OCI-LY7 (cell line): Measurements from ENCODE around the gene TLX3. TPM values are rescaled to one million over a fixed set of nuclear protein-coding genes. Genes with fewer than 3 reads are reported as not detected.

Source experiments
- BruUV-seq: library from RNA; stranded (reverse); fragments of 400-500 nt; replicated peaks from 2 replicates; lab custom pipeline; 2021; lab: Mats Ljungman, UMichigan
- CTCF ChIA-PET: fragments of 300-600 bp; sonication (Branson Sonifier 250); formaldehyde crosslinking; loops from one replicate; lab custom pipeline; 2022; ENCODE audit warnings: antibody characterized with exemption; ENCODE audit not compliant: unreplicated experiment; lab: Charles Lee
- POLR2A ChIA-PET: fragments of 300-600 bp; sonication (Branson Sonifier 250); formaldehyde crosslinking; loops from one replicate; lab custom pipeline; 2022; ENCODE audit warnings: antibody characterized with exemption; lab: Charles Lee
- DNase-seq: peaks from one replicate; pipeline ENCODE4 v3.0.0-alpha.2; 2015; ENCODE audit warnings: low spot score
- H2AFZ ChIP-seq: fragments of 200-600 bp; sonication (generic), shearing (Covaris generic); 2 replicates; pipeline ENCODE4 v1.6.1; 2014; ENCODE audit warnings: mild to moderate bottlenecking, antibody characterized with exemption, low read length, moderate library complexity
- H3K27ac ChIP-seq: fragments of 200-600 bp; sonication (generic); 2 replicates; pipeline ENCODE4 v1.5.1; 2014; ENCODE audit warnings: mixed run types, low read depth, mild to moderate bottlenecking, moderate library complexity, low read length, inconsistent platforms; ENCODE audit not compliant: poor library complexity, severe bottlenecking
- H3K36me3 ChIP-seq: fragments of 200-600 bp; sonication (generic); 2 replicates; pipeline ENCODE4 v1.6.1; 2014; ENCODE audit warnings: mild to moderate bottlenecking, antibody characterized with exemption, low read length, moderate library complexity, mixed read lengths; ENCODE audit not compliant: insufficient read depth
- H3K4me1 ChIP-seq: fragments of 200-600 bp; sonication (generic); 2 replicates; pipeline ENCODE4 v1.5.1; 2014; ENCODE audit warnings: mild to moderate bottlenecking, low read length; ENCODE audit not compliant: insufficient read depth, poor library complexity, severe bottlenecking
- H3K4me2 ChIP-seq: fragments of 200-600 bp; sonication (generic); 2 replicates; pipeline ENCODE4 v1.6.1; 2014; ENCODE audit warnings: mild to moderate bottlenecking, low read length
- H3K4me3 ChIP-seq: fragments of 200-600 bp; sonication (generic); 2 replicates; pipeline ENCODE4 v1.5.1; 2014; ENCODE audit warnings: mild to moderate bottlenecking, low read depth, low read length; ENCODE audit not compliant: poor library complexity, severe bottlenecking
- H3K79me2 ChIP-seq: fragments of 200-600 bp; sonication (generic); 2 replicates; pipeline ENCODE4 v1.6.1; 2016; ENCODE audit warnings: low read depth, mild to moderate bottlenecking, low read length, moderate library complexity, mixed read lengths; ENCODE audit not compliant: insufficient read depth
- H3K9me2 ChIP-seq: fragments of 200-600 bp; sonication (generic); 2 replicates; pipeline ENCODE4 v1.6.1; 2016; ENCODE audit warnings: mild to moderate bottlenecking, low read length, mixed read lengths; ENCODE audit not compliant: insufficient read depth
- H3K9me3 ChIP-seq: fragments of 200-600 bp; sonication (generic); 2 replicates; pipeline ENCODE4 v1.6.1; 2014; ENCODE audit warnings: mild to moderate bottlenecking, mixed run types, low read length, mixed read lengths
- H4K20me1 ChIP-seq: fragments of 200-600 bp; sonication (generic); 2 replicates; pipeline ENCODE4 v1.6.1; 2014; ENCODE audit warnings: mild to moderate bottlenecking, antibody characterized with exemption, low read length, moderate library complexity, mixed read lengths; ENCODE audit not compliant: insufficient read depth
- CTCF ChIP-seq: fragments of 200-600 bp; sonication (generic); conservative IDR thresholded peaks from 2 replicates; pipeline ENCODE4 v1.5.1; 2014; ENCODE audit warnings: mild to moderate bottlenecking, antibody characterized with exemption, low read length, moderate library complexity, mixed read lengths
- EZH2phosphoT487 ChIP-seq: fragments of 200-600 bp; sonication (generic); IDR thresholded peaks from 2 replicates; pipeline ENCODE4 v1.6.1; 2018; ENCODE audit warnings: low read depth, borderline replicate concordance, mild to moderate bottlenecking, mixed run types, antibody characterized with exemption, low read length, moderate library complexity, mixed read lengths
- intact Hi-C: fragments of 100-400 bp; cut with micrococcal nuclease; formaldehyde crosslinking; loops from one replicate; pipeline ENCODE4 v1.10.0; 2022; ENCODE audit not compliant: unreplicated experiment
- total RNA-seq, 2 experiments: library from RNA; depleted of rRNA in 1 of 2; stranded (reverse); fragments of >200 nt in 1 of 2; shearing (Covaris generic) in 1 of 2; gene quantifications; 2 replicates each; pipeline ENCODE4 v1.2.3, GENCODE V29; 2014 to 2022

Gene TLX3
- total RNA-seq, 2 experiments from 2014 or later = not detected

DNA sequence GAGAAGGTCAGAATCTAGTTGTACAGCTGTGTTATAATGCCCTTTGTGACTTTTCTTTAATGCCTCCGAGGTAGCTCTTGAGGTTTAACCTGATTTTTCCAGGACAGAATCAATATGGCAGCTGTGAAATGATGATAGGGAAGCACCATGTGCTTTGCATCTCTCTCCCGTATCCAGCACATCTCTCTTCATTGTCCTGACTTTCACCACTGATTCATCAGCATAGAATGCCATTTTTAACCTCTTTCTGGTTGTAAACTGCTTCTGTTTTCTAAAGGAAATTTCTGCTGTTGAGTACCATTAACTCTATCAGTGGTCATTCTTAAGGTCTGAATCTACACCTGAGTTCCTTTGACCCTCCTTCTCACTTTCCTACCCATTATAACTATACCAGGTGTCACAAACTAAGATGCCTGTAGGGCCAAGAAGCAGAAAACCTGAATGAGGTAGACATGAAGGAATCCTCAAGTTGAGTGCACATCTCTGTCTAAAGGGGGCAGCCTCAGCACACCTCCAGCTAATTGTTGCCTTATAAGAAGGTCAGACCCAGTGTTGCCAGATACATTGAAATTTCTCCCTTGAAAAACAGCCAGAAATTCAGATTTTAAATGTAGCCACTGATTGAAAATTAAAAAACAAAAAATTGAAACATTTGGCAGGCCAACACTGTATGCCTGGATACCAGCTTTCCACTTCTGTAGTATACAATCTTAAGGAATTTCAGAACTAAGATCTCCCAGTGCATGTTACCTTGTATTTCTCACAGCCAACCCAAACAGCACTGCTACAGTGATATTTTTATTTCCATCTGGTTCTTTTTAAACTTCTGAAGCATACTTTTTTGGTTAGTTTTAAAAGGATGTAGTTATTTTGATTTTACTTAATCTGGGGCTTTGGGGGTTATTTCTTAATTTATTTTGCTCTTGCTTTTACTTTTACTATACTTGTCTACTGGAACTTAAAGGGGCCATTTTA lies 35.8 kb upstream of the TLX3 start:
- H3K36me3 ChIP-seq = no peaks in the 10 kb centered on the region
- BruUV-seq = no TSS peak
- no peaks in the 10 kb centered on the region for H3K9me3 ChIP-seq
- no peaks in the 10 kb centered on the region for H3K9me2 ChIP-seq
- H3K4me3 ChIP-seq = no peak overlapping the region
- no peak overlapping the region for H3K4me2 ChIP-seq
- H3K79me2 ChIP-seq = no peaks in the 10 kb centered on the region
- no peak overlapping the region for H3K27ac ChIP-seq
- ChIA-PET CTCF (interaction anchor here (0.5 kb wide), 1 partner anchor 225 kb away, joined by 3 read pairs; no protein-coding TSS in a partner anchor), POLR2A (no interaction called here)
- peak; percentile 4 for DNase-seq
- intact Hi-C loops = no loop called here
- no peak overlapping the region for H2AFZ ChIP-seq
- TF ChIP-seq CTCF = peak; percentile 66
- TF ChIP-seq EZH2phosphoT487 = no peak
- no peaks in the 10 kb centered on the region for H3K4me1 ChIP-seq
- H4K20me1 ChIP-seq = no peaks in the 10 kb centered on the region

DNA sequence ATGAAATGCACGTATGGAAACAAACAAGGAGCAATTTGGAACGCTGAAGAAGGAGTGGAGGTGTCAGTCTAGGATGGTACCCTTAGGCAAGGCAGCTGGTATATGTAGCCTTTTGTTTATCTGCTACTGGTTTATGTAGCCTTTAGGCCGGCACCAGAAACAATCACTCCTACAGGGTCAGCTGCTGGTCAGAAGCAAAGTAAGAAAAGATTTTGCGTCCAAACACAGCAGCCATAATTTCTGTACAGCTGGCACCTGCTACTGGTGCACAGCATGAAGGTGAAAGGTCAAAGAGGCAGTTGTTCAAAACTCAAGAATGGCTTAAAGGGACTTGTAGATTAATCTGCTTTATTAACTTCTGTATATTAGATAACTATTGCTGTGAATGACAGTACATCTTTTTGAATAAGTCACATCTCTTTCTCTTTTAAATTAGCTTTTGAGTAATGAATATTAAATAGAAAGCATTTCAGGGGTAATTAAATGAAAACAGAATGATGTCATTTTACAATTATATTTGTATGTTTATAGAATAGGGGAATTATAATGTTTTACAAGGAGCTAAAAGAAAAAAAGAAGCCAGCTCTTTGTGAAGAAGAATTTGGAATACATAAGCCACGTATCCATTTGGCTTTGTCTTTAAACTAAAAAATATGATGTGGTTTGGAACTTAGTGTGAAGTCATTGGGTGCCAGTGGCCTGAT lies 33.1 kb upstream of the TLX3 start:
- no TSS peak for BruUV-seq

More for the DNA sequence above, 33.1 kb upstream of the TLX3 start:
- no peaks in the 10 kb centered on the region for H3K36me3 ChIP-seq
- no peaks in the 10 kb centered on the region for H3K9me3 ChIP-seq
- no peaks in the 10 kb centered on the region for H3K9me2 ChIP-seq
- no peaks in the 10 kb centered on the region for H3K79me2 ChIP-seq
- no peak for DNase-seq
- H2AFZ ChIP-seq = no peak overlapping the region
- H3K4me2 ChIP-seq = no peak overlapping the region
- H4K20me1 ChIP-seq = no peaks in the 10 kb centered on the region
- ChIA-PET POLR2A (no interaction called here), CTCF (no interaction called here)
- no peak overlapping the region for H3K4me3 ChIP-seq
- intact Hi-C loops = no loop called here
- H3K27ac ChIP-seq = no peak overlapping the region
- no peak for TF ChIP-seq EZH2phosphoT487
- no peak for TF ChIP-seq CTCF
- H3K4me1 ChIP-seq = no peaks in the 10 kb centered on the region
